NOMO-1 treated with dmso at 0.1 percent for 144 hours (cell line): ENCODE measurements around the gene C12orf60.

Source experiments
- DNase-seq: peaks from one replicate; lab custom pipeline; 2025; ENCODE audit not compliant: unreplicated experiment; lab: John Stamatoyannopoulos, UW

Gene C12orf60

GRCh38 chr12:14871247-14871646, 67.8 kb downstream of the C12orf60 start:
- DNase-seq: no peak

GRCh38 chr12:14871886-14872285, 68.4 kb downstream of the C12orf60 start:
- DNase-seq: no peak

- DNase-seq: no peak
Measured at GRCh38 chr12:14873440-14874185, 70.1 kb downstream of the C12orf60 start.
